Measurements from ENCODE around the gene GATD1.

Gene GATD1

DNA sequence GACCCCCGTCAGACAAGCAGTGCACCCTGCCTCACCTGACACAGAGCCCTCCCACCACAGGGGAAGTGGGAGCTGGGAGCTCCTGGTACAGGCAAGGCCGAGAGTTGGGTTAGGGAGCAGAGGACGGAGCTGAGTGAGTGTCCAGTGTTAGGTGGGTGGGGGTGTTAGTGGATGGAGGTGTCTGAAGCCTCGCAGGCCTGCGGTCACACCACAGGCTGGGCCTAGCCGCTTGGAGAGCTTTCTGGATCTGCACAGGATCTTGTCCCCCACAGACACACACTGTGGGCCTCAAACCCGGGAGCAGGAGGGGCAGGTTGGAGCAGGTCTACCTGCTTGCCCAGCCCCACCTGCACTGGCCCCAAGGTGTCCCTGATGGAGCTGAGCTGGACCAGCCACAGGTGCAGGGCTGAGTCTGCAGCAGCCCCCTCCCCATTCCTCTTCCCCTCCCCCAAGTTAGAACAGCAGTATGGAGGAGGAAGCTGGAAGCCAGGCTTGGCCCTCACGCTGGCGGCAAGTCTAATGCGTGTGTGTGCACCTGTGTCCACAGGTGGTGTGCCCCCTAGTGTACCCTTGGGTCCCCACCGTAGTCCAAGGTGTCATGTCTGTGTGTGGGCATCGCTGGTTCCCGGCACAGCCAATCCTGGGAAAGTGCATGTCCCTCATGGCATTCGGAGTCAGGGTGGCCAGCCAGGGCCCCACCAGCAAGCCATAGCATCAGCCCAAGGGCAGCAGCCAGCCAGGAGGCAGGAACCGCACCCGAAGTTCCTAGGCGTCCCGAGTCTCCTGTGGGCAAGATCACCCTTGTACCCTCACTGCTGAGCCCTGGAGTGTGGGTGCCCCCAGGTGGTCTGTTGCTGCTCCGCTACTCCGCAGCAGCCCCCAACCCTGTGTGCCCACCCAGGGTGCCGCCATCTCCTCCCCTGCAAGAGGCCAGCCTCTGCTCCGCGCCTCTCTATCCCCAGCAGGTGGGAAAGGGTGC lies 2.0 kb upstream of the GATD1 start:
- DNase-seq (ENCODE audit: low spot score): no peak

DNA sequence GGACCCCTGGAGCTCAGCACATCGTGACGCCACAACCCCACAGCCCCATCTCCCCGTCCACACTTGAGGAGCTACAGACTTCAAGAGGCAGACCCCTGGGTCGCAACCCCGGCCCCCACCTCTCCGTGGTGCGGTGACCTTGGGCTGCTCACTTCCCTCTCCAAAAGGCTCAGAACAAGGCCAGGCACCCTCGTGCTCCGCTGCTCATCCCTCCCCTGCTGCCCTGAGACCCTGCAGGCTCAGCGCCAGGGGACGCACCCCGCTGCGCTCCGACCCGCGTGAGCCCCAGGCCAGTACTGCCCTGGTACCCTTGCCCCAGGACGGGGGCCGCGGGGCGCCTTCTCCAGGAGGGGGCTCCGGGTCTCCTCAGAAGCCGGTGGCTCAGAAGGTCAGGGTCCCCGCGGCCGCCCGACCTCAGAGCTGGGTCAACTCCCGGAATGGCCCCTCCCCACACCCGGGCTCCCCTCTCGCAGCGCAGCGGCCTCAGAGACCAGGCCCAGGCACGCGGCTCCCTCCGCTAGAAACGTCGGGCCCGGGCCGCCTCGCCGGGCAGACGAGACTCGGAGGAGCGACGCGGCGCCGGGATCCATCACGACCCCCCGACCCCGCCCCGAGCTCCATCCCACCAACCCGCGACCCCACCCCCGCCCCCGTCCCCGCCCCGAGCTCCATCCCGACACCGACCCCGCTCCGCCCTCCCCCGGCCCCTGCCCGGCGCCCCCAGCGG lies 563 bp downstream of the GATD1 start:
- DNase-seq (ENCODE audit: low spot score): no peak

GRCh38 chr11:776263-776560 lies 1.1 kb downstream of the GATD1 start:
- no peak for DNase-seq (ENCODE audit: low spot score)

- DNase-seq (ENCODE audit: low spot score): no peak
Observed at GRCh38 chr11:774873-775592, 2.3 kb downstream of the GATD1 start.

- DNase-seq (ENCODE audit: low spot score): no peak
Observed at GRCh38 chr11:773830-774229, 3.5 kb downstream of the GATD1 start.

GRCh38 chr11:773425-773824 lies 3.9 kb downstream of the GATD1 start:
- DNase-seq (ENCODE audit: low spot score): no peak

DNA sequence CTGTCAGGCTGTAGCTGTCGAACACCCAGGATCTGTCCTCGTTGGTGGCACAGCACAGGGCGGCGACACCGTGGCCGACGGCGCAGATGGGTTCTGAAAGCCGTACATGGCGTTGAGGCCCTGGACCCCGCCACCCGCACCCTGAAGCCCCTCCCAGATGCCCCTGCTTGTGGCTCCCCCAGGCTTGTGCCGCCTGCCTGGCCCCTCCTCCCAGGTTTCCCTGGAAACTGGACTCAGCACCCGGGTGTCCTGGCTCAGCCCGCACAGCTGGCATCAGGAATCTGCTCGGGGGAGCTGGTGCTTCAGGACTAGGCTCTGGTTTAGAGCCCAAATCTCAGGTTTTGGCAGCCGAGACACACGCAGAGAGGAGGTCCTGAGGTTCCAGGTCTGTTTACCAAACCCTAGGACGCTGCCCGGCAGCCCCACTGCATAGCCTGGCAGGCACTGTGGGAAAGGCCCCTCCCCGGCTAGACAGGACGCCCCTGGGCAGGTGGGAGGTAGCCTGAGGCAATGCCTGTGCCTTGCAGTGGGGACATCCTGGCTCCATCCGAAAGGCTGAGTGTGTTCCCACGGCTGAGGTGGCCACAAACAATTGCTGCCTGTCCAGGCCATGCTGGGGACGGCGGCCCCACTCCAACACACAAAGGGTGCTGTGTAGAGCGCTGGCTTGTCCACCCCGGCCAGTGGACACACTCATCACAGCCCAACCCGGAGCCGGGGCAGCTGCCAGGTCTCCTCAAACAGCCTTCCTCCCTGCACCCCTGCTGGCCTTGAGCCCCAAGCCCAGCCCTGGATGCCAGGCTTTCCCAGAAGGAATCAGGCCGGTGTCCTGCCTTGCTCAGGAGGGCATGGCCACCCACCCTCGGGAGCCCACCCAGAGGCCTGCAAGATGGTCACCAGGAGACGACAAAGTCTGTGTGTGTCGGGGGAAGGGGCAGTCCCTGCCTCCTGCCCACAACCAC lies 4.6 kb downstream of the GATD1 start:
- no peak for DNase-seq (ENCODE audit: low spot score)

DNA sequence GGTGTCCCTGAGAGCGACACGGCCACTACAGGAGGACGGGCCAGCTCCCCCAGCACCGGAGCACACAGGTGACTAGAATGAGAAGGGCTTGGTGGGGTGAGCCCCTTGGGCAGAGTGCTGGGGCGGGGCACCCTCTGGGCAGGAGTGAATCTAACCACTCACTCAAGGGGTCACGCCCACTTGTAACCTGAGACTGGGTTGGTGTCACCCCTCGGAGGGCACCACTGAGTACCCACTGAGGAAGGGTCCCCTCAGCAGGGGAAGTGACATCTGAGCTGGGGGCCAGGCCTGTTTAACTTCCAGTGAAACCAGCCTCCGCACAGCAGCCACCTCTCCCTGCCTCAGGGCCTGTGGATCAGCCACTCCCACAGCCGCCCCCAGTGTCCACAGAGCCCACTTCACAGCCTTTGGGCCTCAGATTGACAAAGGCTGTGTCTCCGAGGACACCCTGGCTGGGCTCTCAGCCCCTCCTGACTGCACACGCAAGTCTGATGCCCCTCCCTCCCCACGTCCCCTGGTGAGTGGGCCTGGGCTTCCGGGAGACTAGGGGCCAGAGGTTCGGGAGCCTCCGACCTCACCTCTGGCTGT lies 5.6 kb downstream of the GATD1 start:
- DNase-seq (ENCODE audit: low spot score): no peak

GRCh38 chr11:770642-771616 lies 6.4 kb downstream of the GATD1 start:
- DNase-seq (ENCODE audit: low spot score): no peak

- no peak for DNase-seq (ENCODE audit: low spot score)
Observed at GRCh38 chr11:769887-770641, 7.2 kb downstream of the GATD1 start.

GRCh38 chr11:767238-767637 lies 10.0 kb downstream of the GATD1 start:
- no peak for DNase-seq (ENCODE audit: low spot score)

DNA sequence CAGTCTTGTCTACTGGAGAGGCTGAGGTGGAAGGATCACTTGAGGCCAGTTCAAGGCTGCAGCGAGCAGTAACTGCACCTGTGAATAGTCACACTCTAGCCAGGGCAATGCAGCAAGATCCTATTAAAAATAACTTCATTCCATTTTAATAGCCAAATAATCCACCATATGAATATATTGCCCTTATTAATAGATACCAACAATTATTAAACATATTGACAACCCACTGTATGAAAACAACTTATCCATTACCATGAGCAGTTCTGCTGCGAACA lies 10.4 kb downstream of the GATD1 start:
- no peak for DNase-seq (ENCODE audit: low spot score)

DNA sequence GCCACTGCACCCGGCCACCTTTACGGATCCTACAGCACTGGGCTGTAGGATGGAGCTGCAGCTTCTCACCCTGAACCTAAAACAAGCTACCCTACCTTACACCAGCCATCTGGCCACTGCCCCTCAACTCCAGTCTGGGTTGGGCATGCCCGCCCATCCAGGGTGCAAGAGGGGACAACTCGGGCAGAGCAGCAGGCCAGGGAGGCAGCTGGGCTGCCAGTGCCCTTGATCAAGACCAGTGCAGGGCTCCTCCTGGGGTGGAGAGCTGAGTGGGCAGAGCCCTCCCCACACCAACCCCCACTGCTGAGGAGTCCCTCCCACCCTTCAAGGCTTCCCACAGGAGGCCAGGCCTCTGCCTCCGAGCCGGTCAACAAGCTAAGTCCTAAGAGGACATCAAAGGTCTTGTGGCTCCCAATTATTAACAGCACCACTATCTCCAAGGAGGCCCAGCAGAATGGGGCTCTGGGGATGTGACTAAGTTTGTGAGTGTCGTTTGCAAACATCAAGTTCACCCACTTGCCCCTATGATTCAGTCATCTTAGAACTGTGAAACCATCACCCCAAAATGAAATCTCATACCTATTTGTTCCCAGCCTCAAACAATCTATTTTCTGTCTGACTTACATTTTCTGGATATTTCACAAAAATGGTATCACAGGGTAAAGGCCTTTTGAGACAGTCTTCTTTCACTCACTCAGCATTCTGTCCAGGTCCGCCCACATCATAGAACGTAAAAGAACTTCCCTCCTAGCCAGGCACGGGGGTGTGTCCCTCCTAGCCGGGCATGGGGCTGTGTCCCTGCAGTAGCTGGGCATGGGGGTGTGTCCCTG lies 11.0 kb downstream of the GATD1 start:
- no peak for DNase-seq (ENCODE audit: low spot score)

GRCh38 chr11:765802-766091 lies 11.5 kb downstream of the GATD1 start:
- no peak for DNase-seq (ENCODE audit: low spot score)

- no peak for DNase-seq (ENCODE audit: low spot score)
Observed at GRCh38 chr11:765025-765801, 12.1 kb downstream of the GATD1 start.

DNA sequence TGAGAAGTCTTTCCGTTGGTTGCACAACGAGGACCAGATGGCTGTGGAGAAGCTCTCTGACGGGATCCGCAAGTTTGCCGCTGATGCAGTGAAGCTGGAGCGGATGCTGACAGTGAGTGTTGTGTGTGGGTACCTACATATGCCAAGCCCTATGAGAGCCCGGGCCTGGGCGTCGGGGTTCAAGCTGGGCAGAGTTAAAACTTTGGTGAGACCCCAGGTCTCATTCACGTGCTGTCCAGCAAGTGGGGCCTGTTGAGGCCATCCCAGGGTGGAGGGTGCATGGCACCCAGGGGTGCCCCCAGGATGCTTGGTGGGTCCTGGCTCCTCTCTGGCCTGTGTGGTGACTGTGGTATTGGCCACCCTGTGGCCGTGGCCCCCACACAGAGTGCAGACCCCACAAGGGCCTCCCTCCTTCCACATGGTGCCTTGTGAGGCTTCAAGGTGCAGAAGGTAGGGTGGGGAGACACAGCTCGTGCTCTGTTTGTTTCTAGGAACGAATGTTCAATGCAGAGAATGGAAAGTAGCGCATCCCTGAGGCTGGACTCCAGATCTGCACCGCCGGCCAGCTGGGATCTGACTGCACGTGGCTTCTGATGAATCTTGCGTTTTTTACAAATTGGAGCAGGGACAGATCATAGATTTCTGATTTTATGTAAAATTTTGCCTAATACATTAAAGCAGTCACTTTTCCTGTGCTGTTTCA lies 12.8 kb downstream of the GATD1 start:
- no peak for DNase-seq (ENCODE audit: low spot score)

- DNase-seq (ENCODE audit: low spot score): no peak
Observed at GRCh38 chr11:763549-764321, 13.6 kb downstream of the GATD1 start.

Data from kidney capillary endothelial cell (primary cell).